HG03103 (cell line): ENCODE results near the gene MRGPRF.
"Not testable (repeated sequence)": the region's sequence is repeated elsewhere in the genome, so short reads cannot be mapped to it uniquely, and the experiment has no call there.

Experiments
- ATAC-seq: cut with Tn5 transposase; IDR thresholded peaks from one replicate; pipeline ENCODE4 v1.9.1; 2021; ENCODE audit warnings: low read depth; ENCODE audit not compliant: unreplicated experiment

Gene MRGPRF

GRCh38 chr11:68992743-68993255 is 20.2 kb downstream of the MRGPRF start:
- no peak for ATAC-seq

DNA sequence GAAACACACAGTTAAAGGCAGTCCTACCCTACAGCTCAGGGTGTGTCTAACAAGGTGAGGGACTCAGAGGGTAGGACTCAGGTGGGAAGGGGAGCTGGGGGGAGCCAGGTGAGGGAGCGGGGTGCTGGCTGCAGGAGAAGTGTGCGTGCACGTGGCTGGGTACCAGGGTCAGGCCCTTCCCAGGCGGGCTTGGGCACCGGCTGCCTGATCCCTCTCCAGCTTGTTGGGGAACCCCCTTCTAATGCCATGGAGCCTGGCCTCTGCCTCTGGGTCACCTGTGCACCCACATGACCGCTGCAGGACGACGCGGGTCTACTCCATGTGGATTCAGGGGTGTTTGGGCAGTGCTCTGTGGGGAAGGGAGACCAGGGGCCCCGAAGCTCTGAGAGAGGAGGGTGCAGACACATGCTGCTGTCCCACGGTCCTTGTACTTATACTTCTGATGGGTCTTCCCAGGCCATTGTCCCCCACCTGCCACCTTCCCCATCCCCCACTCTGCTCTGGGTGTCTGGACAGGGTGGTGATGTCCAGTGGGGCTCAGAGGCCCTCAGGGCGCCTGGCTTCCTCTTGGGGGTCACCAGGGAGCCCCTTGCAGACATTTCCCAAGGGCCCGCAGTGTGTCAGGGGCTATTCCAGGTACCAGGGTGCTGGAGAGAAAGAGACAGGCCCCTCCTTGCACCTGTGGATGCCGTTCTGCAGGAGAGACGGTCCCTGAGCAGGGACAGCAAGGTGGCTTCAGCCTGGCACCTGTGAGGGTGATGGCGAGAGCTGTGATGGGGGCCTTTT is 21.9 kb downstream of the MRGPRF start:
- no peak for ATAC-seq

DNA sequence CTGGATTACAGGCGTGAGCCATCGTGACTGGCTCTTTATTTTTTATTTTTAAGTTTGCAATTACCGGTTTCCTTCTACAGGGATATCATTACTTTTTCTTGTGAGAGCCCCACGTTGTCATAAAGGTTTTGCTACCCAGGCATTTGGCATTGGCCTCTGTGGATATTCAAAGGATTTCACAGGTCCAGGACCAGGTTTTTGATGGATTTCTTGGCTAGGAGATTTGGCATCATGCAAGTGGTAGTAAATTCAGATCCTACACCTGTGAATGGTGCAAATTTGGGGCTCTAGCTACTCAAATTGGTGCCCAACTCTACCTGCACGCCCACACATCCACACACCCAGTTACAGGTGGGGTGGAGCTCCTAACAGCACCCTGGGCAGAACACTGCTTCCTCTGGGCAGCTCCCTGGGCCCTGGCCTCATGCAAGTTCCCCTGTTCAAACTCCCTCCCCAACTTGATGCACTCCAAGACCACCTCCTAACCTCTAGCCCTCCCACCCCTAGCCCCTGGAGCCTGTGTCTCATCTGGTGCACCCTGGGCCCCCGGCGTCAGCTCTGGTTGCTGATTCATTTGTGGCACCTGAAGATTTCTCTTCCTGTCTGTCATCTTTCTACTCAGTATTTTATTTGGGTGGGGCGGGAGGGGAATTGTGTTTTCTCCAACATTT is 23.0 kb downstream of the MRGPRF start:
- ATAC-seq = no peak

- ATAC-seq = no peak
These were observed 24.6 kb downstream of the MRGPRF start for GRCh38 chr11:68988491-68988890.

DNA sequence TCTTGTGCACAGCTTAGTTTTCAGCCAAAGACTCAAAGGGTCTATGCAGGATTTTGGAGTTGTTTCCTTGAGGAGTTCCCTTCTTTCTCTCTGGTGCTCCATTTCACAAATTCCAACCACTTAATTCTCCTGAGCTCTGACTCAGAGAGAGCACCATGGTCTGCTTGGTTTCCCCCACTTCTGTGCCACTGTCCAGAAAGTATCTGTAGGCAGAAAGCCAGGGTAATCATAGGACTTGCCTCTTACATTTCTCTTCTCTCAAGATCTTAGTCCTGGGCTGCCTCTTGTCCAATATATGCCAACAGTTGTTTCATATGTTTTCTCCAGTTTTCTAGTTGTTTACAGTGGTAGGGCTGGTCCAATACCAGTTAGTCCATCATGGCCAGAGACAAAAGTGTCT is 25.8 kb downstream of the MRGPRF start:
- no peak for ATAC-seq

DNA sequence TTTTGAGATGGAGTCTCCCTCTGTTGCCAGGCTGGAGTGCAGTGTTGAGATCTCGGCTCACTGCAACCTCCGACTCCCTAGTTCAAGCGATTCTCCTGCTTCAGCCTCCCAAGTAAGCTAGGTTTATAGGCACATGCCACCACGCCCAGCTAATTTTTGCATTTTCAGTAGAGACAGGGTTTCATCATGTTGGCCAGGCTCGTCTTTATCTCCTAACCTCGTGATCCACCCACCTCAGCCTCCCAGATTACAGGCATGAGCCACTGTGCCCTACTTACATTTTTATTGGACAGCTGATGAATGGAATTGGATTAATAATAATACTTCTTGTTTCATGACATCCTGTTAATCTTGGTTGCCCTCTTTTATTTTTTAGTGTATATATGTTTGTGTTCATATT is 29.2 kb downstream of the MRGPRF start:
- no peak for ATAC-seq

- no peak for ATAC-seq
These were observed 30.9 kb downstream of the MRGPRF start for GRCh38 chr11:68982134-68982533.

GRCh38 chr11:68980776-68981065 is 32.3 kb downstream of the MRGPRF start, which contains the start of gene MRGPRD:
TSS of gene MRGPRD (minus strand) at chr11:68980986. CDS start at chr11:68980986, 0 bp downstream.
- ATAC-seq = no peak

GRCh38 chr11:68979931-68980775 is 32.9 kb downstream of the MRGPRF start:
- no peak for ATAC-seq

DNA sequence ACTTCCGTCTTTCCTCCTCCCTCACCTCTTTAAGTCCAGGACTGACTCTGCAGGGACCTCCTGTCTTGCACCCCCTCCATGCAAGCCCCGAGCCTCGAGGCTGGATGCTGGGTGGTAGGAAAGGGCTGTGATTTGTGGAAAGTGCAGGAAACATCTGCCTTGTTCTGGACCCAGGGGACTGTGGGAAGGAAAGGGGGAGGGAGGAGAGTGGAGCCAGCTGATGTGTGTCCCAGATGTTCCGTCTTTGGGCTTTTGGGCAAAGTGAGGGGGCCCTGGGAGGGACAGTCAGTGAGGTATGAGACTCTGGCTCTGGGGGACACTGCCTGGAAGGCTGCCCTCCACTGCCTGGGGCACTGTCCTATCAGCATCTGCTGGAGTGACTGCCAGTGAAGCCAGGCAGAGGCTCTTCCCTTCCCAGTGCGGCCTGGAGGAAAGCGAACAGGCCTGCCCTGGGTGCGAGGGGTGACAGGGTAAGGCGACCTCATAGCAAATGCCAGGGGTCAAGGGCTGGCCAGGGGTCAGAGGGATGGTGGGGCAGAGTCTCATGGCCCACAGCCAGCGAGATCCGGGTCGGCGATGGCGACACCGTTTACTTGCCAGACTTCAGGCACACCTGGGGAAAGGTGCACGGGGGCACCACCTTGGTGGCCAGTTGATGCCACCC is 34.0 kb downstream of the MRGPRF start:
- no peak for ATAC-seq

DNA sequence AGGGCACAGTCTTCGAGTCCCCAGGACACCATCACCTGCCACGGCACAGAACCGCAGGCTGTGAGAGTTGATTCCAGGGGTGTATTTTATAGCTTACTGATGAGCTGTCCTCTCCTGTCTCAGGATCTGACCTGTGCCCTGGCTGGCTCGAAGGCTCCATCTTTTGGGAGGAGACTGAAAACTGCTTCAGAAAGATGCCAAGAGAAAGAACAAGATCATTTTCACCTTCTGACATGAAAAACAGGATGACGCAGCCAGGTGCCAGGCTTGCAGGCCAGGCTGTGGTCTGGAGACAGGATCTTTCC is 34.5 kb downstream of the MRGPRF start:
- ATAC-seq = no peak

- ATAC-seq = no peak
These were observed 35.0 kb downstream of the MRGPRF start for GRCh38 chr11:68977781-68978625.

DNA sequence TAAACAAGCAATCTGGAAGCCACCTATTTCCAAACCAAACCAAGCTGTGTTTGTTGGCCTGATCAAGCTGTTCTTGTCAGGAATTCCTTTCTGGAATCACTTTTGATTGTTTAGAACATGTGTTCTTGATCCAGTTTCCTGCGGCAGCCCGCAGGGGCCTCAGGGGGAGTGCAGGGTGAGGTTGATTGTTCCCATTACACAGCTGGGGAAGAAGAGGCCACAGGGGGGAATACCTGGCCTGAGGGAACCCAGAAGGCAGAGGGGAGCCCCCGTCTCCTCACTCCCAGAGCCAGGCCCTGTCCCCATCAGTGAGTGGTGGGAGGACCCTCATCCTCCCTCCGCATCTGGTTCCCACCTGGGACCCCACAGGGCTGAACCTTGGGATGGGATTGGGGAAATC is 36.5 kb downstream of the MRGPRF start:
- no peak for ATAC-seq

DNA sequence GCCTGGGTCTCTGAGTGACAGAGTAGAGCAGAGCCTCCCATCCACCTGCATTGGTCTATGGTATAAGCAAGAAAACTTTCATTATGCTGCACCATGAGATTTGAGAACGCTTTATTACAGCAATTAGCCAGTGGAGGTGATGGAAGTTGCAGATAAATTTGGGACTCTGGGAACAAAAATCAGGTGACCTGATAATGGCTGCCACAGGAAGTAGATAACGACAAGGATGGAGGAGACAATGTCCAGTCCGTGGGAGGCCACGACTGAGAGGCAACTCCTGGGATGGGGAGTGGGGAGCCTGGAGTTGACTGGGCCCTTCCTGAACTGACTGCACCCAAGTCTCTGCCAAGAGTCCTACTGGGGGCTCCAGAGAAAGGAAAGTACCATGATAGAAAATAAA is 37.0 kb downstream of the MRGPRF start:
- no peak for ATAC-seq

GRCh38 chr11:68974421-68975194 is 38.4 kb downstream of the MRGPRF start:
- no peak for ATAC-seq

GRCh38 chr11:68973706-68974105 is 39.3 kb downstream of the MRGPRF start:
- not testable (repeated sequence) for ATAC-seq

- ATAC-seq = no peak
These were observed 39.8 kb downstream of the MRGPRF start for GRCh38 chr11:68973219-68973618.

DNA sequence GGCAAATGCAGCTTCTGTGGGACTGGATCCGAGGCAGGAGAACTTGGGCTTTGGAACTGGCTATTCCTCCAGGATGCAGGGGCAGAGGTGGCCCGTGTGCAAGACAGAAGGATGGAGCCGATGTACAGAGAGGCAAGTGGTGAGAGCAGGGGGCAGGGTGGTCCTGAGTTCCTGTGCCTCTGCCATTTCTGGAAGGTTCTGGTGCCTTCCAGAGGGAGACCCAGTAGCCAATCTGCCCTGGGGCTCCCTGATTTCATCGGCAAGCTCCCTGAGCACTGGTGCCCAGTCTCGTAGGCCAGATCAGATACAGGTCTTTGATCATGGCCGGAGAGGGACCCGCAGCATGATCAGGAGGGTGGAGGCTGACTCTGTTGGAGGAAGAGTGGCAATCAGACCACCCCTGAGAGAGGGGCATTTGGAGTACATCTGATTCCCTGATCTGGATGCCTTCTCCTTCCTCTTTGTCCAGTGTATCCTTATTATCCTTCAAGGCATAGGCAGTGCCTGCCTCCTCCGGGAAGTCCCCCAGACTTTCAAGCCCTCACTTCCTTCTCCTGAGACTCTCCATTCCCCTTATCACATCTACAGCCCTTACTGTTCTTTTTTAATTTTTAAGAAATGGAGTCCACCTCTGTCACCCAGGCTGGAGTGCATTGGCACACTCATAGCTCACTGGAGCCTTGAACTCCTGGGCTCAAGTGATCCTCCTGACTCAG is 42.0 kb downstream of the MRGPRF start:
- ATAC-seq = no peak

DNA sequence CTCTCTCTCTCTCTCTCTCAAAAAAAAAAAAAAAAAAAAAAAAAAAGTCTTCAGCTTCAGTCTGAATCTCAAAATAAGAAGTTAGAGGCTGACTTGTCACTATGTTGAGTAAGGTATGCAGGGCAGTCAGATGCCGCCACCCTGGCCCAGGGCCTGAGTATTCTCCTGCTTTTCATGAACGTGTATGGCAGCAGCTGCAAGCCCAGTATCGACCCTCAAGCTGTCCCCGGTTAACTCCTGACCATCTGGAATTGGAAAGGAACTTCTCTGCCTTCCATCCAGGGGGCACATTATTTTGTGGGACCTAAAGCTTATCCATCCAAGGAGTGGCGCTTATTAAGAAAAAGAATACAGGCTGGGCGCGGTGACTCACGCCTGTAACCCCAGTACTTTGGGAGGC is 43.7 kb downstream of the MRGPRF start:
- no peak for ATAC-seq
